Measurements from ENCODE around the gene NIPBL. TPM values are rescaled to one million over a fixed set of nuclear protein-coding genes. Genes with fewer than 3 reads are reported as not detected.

Gene NIPBL
- total RNA-seq, 1 experiment from 2014 or later = 61.3 TPM

- WGBS (ENCODE audit: extremely low coverage, insufficient read length, low lambda C conversion rate) = no CpG with 5 or more reads among the region's 6 CpGs
These were observed 158.4 kb downstream of the NIPBL start for GRCh38 chr5:37034955-37035354.

More at GRCh38 chr5:37034955-37035354, 158.4 kb downstream of the NIPBL start:
- Histone ChIP-seq H3K4me1 (ENCODE audit: insufficient read depth, low read length) (no peaks in the 10 kb centered on the region), H4K91ac (ENCODE audit: insufficient read length, low read depth, low read length) (no peak overlapping the region), H2BK12ac (ENCODE audit: insufficient read length, low read depth, low read length) (no peak overlapping the region), H3K18ac (ENCODE audit: insufficient read length, low read depth, low read length) (no peak overlapping the region), H3K27me3 (ENCODE audit: insufficient read depth, low read length) (no peaks in the 10 kb centered on the region), H3K23ac (ENCODE audit: insufficient read length, low read depth, low read length) (no peak overlapping the region), H2AK5ac (ENCODE audit: insufficient read length, low read length) (no peak overlapping the region), H3K79me1 (ENCODE audit: insufficient read depth, low read depth, low read length, poor library complexity, severe bottlenecking) (no peaks in the 10 kb centered on the region), H3K79me2 (ENCODE audit: insufficient read depth, low read length) (no peaks in the 10 kb centered on the region), H3K14ac (ENCODE audit: insufficient read depth, low read length) (no peak overlapping the region), H3K4me2 (ENCODE audit: insufficient read depth, insufficient read length, low read length) (no peak overlapping the region), H3K9ac (ENCODE audit: extremely low read depth, insufficient read length, low read length) (no peak overlapping the region), H2BK15ac (ENCODE audit: low read depth, low read length) (no peak overlapping the region), H3K9me3 (ENCODE audit: control insufficient read depth, low read depth, low read length) (no peaks in the 10 kb centered on the region), H3K56ac (ENCODE audit: insufficient read length, low read depth, low read length) (no peak overlapping the region), H2BK20ac (ENCODE audit: low read depth, low read length, poor library complexity, severe bottlenecking) (no peak overlapping the region), H3K4ac (ENCODE audit: low read depth, low read length) (no peak overlapping the region), H3K23me2 (ENCODE audit: insufficient read length, low read depth, low read length, poor library complexity, severe bottlenecking) (no peaks in the 10 kb centered on the region), H4K8ac (replicated peaks; ENCODE audit: insufficient read length, low read depth, low read length) (no peak overlapping the region), H4K20me1 (ENCODE audit: control insufficient read depth, insufficient read depth, insufficient read length) (no peaks in the 10 kb centered on the region), H3K27ac (ENCODE audit: insufficient read length, low read depth, low read length) (no peak overlapping the region), H2BK120ac (ENCODE audit: low read depth, low read length, poor library complexity, severe bottlenecking) (no peak overlapping the region), H4K5ac (ENCODE audit: insufficient read length, low read depth, low read length) (no peak overlapping the region), H2BK5ac (ENCODE audit: insufficient read length, low read length) (no peak overlapping the region), H2AFZ (ENCODE audit: low read length) (no peak overlapping the region), H3T11ph (ENCODE audit: low read length) (no peak overlapping the region)
- Mint-ChIP-seq H3K4me1 (no peaks in the 10 kb centered on the region), H3K27ac (peak overlapping the region in 1 of 3 experiments; percentile 9; a peak in 1 of 7 replicates), H3K9me3 (no peaks in the 10 kb centered on the region), H3K4me3 (no peak overlapping the region), H3K36me3 (ENCODE audit: insufficient read depth in 1 of 3, low read depth in 3 of 3) (peaks cover 0 to 26% (median 18%) of the 10 kb centered on the region in 3 experiments; a peak in 4 of 7 replicates), H3K27me3 (ENCODE audit: low read depth) (no peaks in the 10 kb centered on the region)
- no peak for DNase-seq
- no peak for TF ChIP-seq CTCF (conservative IDR thresholded peaks at IDR 0.05)

All from H9 (cell line).